Calu3 (cell line): ENCODE results near the gene CCDC24. TPM values are rescaled to one million over a fixed set of nuclear protein-coding genes. Genes with fewer than 3 reads are reported as not detected.

Source experiments
- BruUV-seq: library from RNA; stranded (reverse); fragments of 400-500 nt; replicated peaks from 2 replicates; lab custom pipeline; 2021; lab: Mats Ljungman, UMichigan
- CTCF ChIA-PET: fragments of 300-600 bp; sonication (Branson Sonifier 250); formaldehyde crosslinking; loops from one replicate; lab custom pipeline; 2022; ENCODE audit warnings: antibody characterized with exemption; lab: Charles Lee
- DNase-seq: peaks from one replicate; pipeline ENCODE4 v3.0.0; 2022
- H3K27ac Mint-ChIP-seq: one replicate; pipeline ENCODE4 v1.8.0; 2022; ENCODE audit warnings: mixed read lengths; ENCODE audit not compliant: unreplicated experiment
- H3K27me3 Mint-ChIP-seq: one replicate; pipeline ENCODE4 v1.8.0; 2022; ENCODE audit warnings: mixed read lengths; ENCODE audit not compliant: unreplicated experiment
- H3K36me3 Mint-ChIP-seq: one replicate; pipeline ENCODE4 v1.8.0; 2022; ENCODE audit warnings: mild to moderate bottlenecking, moderate library complexity, mixed read lengths; ENCODE audit not compliant: insufficient read depth, unreplicated experiment
- H3K4me1 Mint-ChIP-seq: one replicate; pipeline ENCODE4 v1.8.0; 2022; ENCODE audit warnings: mild to moderate bottlenecking, low read depth, mixed read lengths; ENCODE audit not compliant: unreplicated experiment
- H3K4me3 Mint-ChIP-seq: one replicate; pipeline ENCODE4 v1.8.0; 2022; ENCODE audit warnings: mild to moderate bottlenecking, low read depth, moderate library complexity, mixed read lengths; ENCODE audit not compliant: unreplicated experiment
- H3K9me3 Mint-ChIP-seq: one replicate; pipeline ENCODE4 v1.8.0; 2022; ENCODE audit warnings: low read depth, mixed read lengths; ENCODE audit not compliant: unreplicated experiment
- intact Hi-C: fragments of 100-400 bp; cut with micrococcal nuclease; formaldehyde crosslinking; loops from one replicate; pipeline ENCODE4 v1.10.0; 2022; ENCODE audit not compliant: unreplicated experiment
- total RNA-seq: library from RNA; stranded (reverse); gene quantifications from 2 replicates; pipeline ENCODE4 v1.2.3, GENCODE V29; 2022
- TF ChIP-seq, protein P1 (sequence below): fragments of 200-600 bp; IDR thresholded peaks from one replicate; pipeline ENCODE4 v1.8.0; 2022; ENCODE audit warnings: antibody characterized with exemption; ENCODE audit not compliant: unreplicated experiment

CCDC24 gene
- total RNA-seq, 1 experiment from 2014 or later, result 19.7 TPM

DNA sequence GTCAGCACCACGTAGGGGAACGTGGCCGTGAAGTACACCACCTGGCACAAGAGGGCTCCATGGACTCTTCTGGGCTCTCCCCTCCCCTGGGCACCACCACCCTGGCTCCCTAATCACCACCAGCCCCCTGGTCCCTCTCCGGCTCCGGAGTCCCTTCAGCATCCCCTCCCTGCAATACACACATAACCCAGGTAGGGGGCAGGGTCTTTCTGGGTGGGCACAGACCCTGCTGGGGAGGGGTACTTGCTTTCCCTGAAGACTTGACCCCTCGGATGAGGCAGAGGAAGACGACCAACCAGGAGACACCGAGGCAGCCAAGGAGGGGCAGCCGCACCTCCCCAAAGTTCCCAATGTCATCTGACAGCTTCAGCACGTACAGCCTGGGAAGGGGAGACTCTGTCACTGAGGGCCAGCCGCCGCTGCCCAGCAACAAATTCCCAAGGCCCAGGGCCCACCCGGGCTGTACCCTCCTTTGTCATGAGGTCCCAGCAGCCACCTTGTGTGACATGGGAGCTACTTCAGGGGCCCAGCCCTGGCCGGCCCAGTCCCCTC, 11.3 kb downstream of the CCDC24 start:
- Mint-ChIP-seq H3K4me1 (no peaks in the 10 kb centered on the region), H3K9me3 (no peaks in the 10 kb centered on the region), H3K27ac (no peak overlapping the region), H3K27me3 (no peaks in the 10 kb centered on the region), H3K36me3 (peaks cover 26% of the 10 kb centered on the region), H3K4me3 (no peak overlapping the region)
- no TSS peak for BruUV-seq
- TF ChIP-seq, protein P1, sequence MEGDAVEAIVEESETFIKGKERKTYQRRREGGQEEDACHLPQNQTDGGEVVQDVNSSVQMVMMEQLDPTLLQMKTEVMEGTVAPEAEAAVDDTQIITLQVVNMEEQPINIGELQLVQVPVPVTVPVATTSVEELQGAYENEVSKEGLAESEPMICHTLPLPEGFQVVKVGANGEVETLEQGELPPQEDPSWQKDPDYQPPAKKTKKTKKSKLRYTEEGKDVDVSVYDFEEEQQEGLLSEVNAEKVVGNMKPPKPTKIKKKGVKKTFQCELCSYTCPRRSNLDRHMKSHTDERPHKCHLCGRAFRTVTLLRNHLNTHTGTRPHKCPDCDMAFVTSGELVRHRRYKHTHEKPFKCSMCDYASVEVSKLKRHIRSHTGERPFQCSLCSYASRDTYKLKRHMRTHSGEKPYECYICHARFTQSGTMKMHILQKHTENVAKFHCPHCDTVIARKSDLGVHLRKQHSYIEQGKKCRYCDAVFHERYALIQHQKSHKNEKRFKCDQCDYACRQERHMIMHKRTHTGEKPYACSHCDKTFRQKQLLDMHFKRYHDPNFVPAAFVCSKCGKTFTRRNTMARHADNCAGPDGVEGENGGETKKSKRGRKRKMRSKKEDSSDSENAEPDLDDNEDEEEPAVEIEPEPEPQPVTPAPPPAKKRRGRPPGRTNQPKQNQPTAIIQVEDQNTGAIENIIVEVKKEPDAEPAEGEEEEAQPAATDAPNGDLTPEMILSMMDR, result peak; percentile 30
- CTCF ChIA-PET, result interaction anchor here (0.8 kb wide), 1 partner anchor 46 kb away, joined by 3 read pairs; no protein-coding TSS in a partner anchor
- intact Hi-C loops, result no loop called here
- no peak for DNase-seq

DNA sequence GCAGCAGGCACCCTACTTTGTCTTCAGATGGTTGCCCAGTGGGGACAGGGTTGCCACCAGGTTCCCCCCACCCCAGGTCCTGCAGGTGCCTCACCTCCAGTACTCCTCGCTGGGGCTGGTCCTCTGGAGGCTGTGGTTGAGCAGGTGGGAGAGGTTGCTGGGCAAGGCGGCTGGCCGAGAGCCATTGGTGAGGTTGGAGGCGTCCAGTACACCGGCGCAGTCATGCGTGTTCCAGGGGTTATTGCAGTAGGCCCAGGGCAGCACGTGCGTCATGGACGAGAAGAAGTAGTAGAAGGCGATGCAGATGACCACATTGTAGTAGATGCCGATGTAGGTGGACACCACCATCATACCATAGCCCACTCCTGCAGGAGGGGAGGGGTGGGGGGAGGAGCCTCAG, 16.9 kb downstream of the CCDC24 start:
- Mint-ChIP-seq H3K27me3 (no peaks in the 10 kb centered on the region), H3K36me3 (peaks cover 18% of the 10 kb centered on the region), H3K4me1 (peaks cover 9% of the 10 kb centered on the region), H3K27ac (no peak overlapping the region), H3K9me3 (no peaks in the 10 kb centered on the region), H3K4me3 (no peak overlapping the region)
- BruUV-seq, result no TSS peak
- TF ChIP-seq, protein P1, result no peak
- CTCF ChIA-PET, result interaction anchor here (0.8 kb wide), 1 partner anchor 638 kb away, joined by 7 read pairs; no protein-coding TSS in a partner anchor
- DNase-seq, result no peak
- intact Hi-C loops, result no loop called here

DNA sequence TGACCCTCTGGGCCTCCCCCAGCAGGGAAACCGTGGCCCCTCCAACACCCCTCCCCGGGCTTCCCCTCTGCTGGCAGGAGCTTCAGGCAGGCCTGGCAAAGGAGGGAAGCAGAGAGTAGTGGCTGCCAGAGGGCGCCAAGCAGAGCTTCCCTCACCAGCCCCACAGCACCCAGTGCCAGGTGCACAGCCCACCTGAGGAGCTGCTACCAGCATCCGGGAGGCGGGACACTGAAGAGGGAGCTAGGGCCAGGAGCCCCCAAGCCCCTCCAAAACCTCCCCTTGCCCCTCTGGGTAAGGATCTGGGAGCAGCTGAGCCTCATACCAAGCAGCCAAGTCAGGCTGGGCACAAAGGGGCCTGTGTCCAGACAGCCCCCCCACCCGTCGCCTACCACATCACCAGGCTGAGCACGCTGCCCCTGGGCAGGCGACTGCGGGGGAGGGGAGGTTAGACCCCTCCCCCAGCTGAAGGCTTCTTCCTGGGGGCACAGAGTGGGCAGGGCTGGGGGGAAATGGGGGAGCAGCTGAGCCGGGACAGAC, 19.6 kb downstream of the CCDC24 start:
- Mint-ChIP-seq H3K27me3 (no peaks in the 10 kb centered on the region), H3K4me3 (no peak overlapping the region), H3K36me3 (peaks cover 7% of the 10 kb centered on the region), H3K9me3 (no peaks in the 10 kb centered on the region), H3K27ac (no peak overlapping the region), H3K4me1 (peaks cover 9% of the 10 kb centered on the region)
- intact Hi-C loops, result no loop called here
- no peak for DNase-seq
- TF ChIP-seq, protein P1, result no peak
- CTCF ChIA-PET, result interaction anchor here (0.5 to 1.9 kb wide), 4 partner anchors 20 to 248 kb away, joined by 3 to 5 read pairs (median 4); partner anchors contain the start of gene SLC6A9
- BruUV-seq, result no TSS peak

DNA sequence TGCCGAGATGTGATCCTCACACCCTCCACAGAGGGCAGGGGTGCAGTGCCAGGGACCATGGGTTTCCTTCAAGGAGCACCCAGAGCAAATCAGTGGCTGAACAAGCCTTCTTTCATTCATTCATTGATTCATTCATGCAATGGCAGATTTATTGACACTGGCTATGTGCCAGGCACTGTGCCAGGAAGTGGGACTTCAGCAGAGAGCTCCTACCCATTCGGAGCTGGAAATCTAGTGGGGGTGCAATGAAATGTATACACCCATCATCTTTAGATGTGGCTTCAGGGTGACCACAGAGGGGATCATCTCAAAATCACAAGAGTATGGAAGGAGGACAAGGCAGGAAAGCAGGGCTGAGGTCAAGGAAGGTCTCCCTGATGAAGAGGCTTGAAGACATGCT, 21.0 kb downstream of the CCDC24 start:
- intact Hi-C loops, result loop anchor here (2.0 kb wide), 1 partner anchor 18 kb away; the partner anchor contains the start of gene SLC6A9
- H3K4me1 Mint-ChIP-seq, result peaks cover 9% of the 10 kb centered on the region
- no peaks in the 10 kb centered on the region for H3K9me3 Mint-ChIP-seq
- CTCF ChIA-PET, result interaction anchor here (0.6 to 1.9 kb wide), 4 partner anchors 12 to 36 kb away, joined by 3 to 7 read pairs (median 4); no protein-coding TSS in a partner anchor
- peaks cover 12% of the 10 kb centered on the region for H3K36me3 Mint-ChIP-seq
- H3K4me3 Mint-ChIP-seq, result peak overlapping the region; percentile 32
- no peaks in the 10 kb centered on the region for H3K27me3 Mint-ChIP-seq
- no peak overlapping the region for H3K27ac Mint-ChIP-seq
- no TSS peak for BruUV-seq
- TF ChIP-seq, protein P1, result no peak
- peak; percentile 48 for DNase-seq
